Keratinocyte (primary cell): ENCODE results near the gene IREB2.

Source experiments
- CTCF ChIP-seq, 3 experiments: IDR thresholded peaks in 1 of 3; conservative IDR thresholded peaks in 1 of 3; optimal IDR thresholded peaks in 1 of 3; 2 replicates in 2 of 3; 3 replicates in 1 of 3; pipeline versions ENCODE3 to v1.5.1; 2011; ENCODE audit warnings: low read length in 3 of 3, mild to moderate bottlenecking in 3 of 3, moderate library complexity in 2 of 3, control low read depth in 1 of 3, inconsistent platforms in 1 of 3; ENCODE audit not compliant: insufficient read depth in 2 of 3; ENCODE audit errors: extremely low read depth in 1 of 3
- EZH2 ChIP-seq: IDR thresholded peaks from one replicate; pipeline ENCODE4 v1.6.1; 2012; ENCODE audit warnings: inconsistent platforms, mild to moderate bottlenecking, low read length, moderate library complexity

- peak; percentile 86 to 96 (median 92) for TF ChIP-seq CTCF (optimal IDR thresholded peaks at IDR 0.05 in 1 of 3, IDR thresholded peaks at IDR 0.05 in 1 of 3, conservative IDR thresholded peaks at IDR 0.05 in 1 of 3; ENCODE audit: extremely low read depth in 1 of 3, insufficient read depth in 2 of 3, low read length in 3 of 3)
- no peak for TF ChIP-seq EZH2
Measured at GRCh38 chr15:78422571-78423340, 15.3 kb upstream of the IREB2 start.
